Vagina (tissue), 2 donors: ENCODE data around the gene CFP. TPM values are rescaled to one million over a fixed set of nuclear protein-coding genes. Genes with fewer than 3 reads are reported as not detected.

ENCODE experiments used
- DNase-seq, 2 donors: peaks; one replicate each; pipeline ENCODE4 v3.0.0-alpha.2; 2017; ENCODE audit errors: extremely low spot score in 2 of 2
- H3K27ac ChIP-seq: fragments of 200-600 bp; sonication (generic); one replicate; pipeline ENCODE4 v1.5.1; 2019
- H3K27me3 ChIP-seq: fragments of 200-600 bp; sonication (generic); one replicate; pipeline ENCODE4 v1.5.1; 2019
- H3K36me3 ChIP-seq, 2 donors: fragments of 200-600 bp; sonication (generic); one replicate each; pipeline ENCODE4 v1.5.1; 2017 to 2019
- H3K4me1 ChIP-seq: fragments of 200-600 bp; sonication (generic); one replicate; pipeline ENCODE4 v1.5.1; 2019
- H3K4me3 ChIP-seq, 2 donors: fragments of 200-600 bp; sonication (generic); 1 replicate in 1 of 2; 2 replicates in 1 of 2; pipeline ENCODE4 v1.5.1; 2016 to 2019
- H3K9me3 ChIP-seq: fragments of 200-600 bp; sonication (generic); one replicate; pipeline ENCODE4 v1.5.1; 2019
- POLR2A ChIP-seq, 2 donors: fragments of 450-650 bp; IDR thresholded peaks; one replicate each; pipeline ENCODE4 v1.6.1; 2017; ENCODE audit warnings: antibody characterized with exemption in 2 of 2, mild to moderate bottlenecking in 2 of 2, moderate library complexity in 2 of 2
- POLR2AphosphoS5 ChIP-seq, 2 donors: sonication (generic); formaldehyde crosslinking; IDR thresholded peaks; one replicate each; pipeline ENCODE4 v1.9.0; 2017; ENCODE audit warnings: antibody characterized with exemption in 2 of 2, mild to moderate bottlenecking in 2 of 2, low read depth in 1 of 2; ENCODE audit not compliant: insufficient read depth in 1 of 2
- intact Hi-C: fragments of 100-400 bp; cut with DNase I; formaldehyde crosslinking; loops from one replicate; pipeline ENCODE4 v1.15.1; 2023
- total RNA-seq: library from RNA; depleted of rRNA; stranded (reverse); fragments of >200 nt; gene quantifications from one replicate; pipeline ENCODE4 v1.2.3, GENCODE V29; 2016
- TF ChIP-seq, protein P1 (sequence below), 3 experiments: fragments of 450-650 bp in 2 of 3; fragments of 200-600 bp in 1 of 3; sonication (generic) in 1 of 3; IDR thresholded peaks; one replicate each; pipeline ENCODE4 v1.5.1; 2017 to 2019; ENCODE audit warnings: antibody characterized with exemption in 3 of 3, mild to moderate bottlenecking in 2 of 3, moderate library complexity in 2 of 3

Gene CFP
- total RNA-seq, 1 donor from 2014 or later, result 0.74 TPM

DNA sequence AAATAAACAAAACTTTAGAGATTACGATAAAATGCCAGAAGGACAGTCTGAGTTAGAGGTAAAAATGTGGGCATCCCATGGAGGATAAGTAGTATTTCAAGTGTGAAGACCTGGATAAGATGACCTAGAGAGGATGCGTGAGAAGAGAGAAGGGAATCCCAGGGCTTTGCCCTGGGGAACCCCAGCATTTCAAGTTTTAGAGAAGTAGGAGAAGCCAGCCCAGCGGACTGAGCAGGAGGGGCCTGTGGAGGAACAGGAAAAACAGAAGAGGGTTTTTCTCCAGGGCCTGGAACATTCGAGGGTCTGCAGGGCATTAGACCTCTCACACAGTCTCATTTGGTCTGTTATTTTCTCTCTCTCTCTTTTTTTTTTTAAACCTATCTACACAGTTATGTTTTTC is 2.9 kb upstream of the CFP start:
- intact Hi-C loops, result no loop called here
- no peak for DNase-seq
- Histone ChIP-seq H3K36me3 (peaks cover 0 to 9% of the 10 kb centered on the region in 2 donors), H3K4me1 (no peaks in the 10 kb centered on the region), H3K9me3 (no peaks in the 10 kb centered on the region), H3K27me3 (no peaks in the 10 kb centered on the region), H3K4me3 (no peak overlapping the region), H3K27ac (no peak overlapping the region)
- no peak for TF ChIP-seq POLR2AphosphoS5 (IDR thresholded peaks at IDR 0.05; ENCODE audit: insufficient read depth in 1 of 2, low read depth in 1 of 2)
- TF ChIP-seq, protein P1, sequence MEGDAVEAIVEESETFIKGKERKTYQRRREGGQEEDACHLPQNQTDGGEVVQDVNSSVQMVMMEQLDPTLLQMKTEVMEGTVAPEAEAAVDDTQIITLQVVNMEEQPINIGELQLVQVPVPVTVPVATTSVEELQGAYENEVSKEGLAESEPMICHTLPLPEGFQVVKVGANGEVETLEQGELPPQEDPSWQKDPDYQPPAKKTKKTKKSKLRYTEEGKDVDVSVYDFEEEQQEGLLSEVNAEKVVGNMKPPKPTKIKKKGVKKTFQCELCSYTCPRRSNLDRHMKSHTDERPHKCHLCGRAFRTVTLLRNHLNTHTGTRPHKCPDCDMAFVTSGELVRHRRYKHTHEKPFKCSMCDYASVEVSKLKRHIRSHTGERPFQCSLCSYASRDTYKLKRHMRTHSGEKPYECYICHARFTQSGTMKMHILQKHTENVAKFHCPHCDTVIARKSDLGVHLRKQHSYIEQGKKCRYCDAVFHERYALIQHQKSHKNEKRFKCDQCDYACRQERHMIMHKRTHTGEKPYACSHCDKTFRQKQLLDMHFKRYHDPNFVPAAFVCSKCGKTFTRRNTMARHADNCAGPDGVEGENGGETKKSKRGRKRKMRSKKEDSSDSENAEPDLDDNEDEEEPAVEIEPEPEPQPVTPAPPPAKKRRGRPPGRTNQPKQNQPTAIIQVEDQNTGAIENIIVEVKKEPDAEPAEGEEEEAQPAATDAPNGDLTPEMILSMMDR (IDR thresholded peaks at IDR 0.05), result no peak
- no peak for TF ChIP-seq POLR2A (IDR thresholded peaks at IDR 0.05)

DNA sequence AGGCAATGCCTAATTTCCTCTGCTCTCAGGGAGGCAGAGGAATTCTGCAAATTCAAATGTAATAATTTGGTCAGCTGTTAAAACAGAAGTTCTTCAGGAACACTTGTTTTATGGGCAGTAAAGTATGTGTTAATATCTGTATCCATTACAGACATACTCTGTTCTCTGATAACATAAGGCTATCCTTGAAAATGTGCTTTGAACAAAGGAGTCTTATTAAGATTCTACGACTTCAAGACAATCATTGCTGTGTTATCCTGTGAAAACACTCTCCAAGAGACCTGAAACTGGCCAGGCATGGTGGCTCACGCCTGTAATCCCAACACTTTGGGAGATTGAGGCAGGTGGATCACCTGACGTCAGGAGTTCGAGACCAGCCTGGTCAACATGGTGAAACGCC is 1.9 kb upstream of the CFP start:
- TF ChIP-seq, protein P1 (IDR thresholded peaks at IDR 0.05), result no peak
- no peak for TF ChIP-seq POLR2AphosphoS5 (IDR thresholded peaks at IDR 0.05; ENCODE audit: insufficient read depth in 1 of 2, low read depth in 1 of 2)
- no peak for TF ChIP-seq POLR2A (IDR thresholded peaks at IDR 0.05)
- H3K36me3 ChIP-seq, result peaks cover 0 to 8% of the 10 kb centered on the region in 2 donors
- intact Hi-C loops, result no loop called here
- no peaks in the 10 kb centered on the region for H3K4me1 ChIP-seq
- no peak for DNase-seq
- no peak overlapping the region for H3K27ac ChIP-seq
- no peaks in the 10 kb centered on the region for H3K27me3 ChIP-seq
- no peak overlapping the region for H3K4me3 ChIP-seq
- no peaks in the 10 kb centered on the region for H3K9me3 ChIP-seq

DNA sequence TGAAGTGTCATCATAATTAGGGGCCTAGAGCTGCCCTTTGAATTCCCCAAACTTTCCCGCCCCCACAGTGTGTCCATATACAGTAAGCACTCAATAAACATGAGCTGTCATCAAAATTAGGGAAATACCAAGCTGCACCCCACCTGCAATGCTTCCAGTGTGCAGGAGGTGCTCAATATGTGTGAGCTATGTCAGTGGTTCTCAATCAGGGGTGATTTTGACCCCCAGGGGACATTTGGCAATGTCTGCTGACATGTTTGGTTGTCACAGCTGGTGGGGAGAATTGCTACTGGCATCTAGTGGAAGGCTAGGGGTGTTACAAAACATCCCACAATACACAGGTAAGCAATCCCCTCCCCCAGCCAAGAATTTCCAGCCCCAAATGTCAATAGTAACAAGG is 748 bp downstream of the CFP start:
- H3K4me3 ChIP-seq, result no peak overlapping the region
- H3K4me1 ChIP-seq, result no peaks in the 10 kb centered on the region

DNA sequence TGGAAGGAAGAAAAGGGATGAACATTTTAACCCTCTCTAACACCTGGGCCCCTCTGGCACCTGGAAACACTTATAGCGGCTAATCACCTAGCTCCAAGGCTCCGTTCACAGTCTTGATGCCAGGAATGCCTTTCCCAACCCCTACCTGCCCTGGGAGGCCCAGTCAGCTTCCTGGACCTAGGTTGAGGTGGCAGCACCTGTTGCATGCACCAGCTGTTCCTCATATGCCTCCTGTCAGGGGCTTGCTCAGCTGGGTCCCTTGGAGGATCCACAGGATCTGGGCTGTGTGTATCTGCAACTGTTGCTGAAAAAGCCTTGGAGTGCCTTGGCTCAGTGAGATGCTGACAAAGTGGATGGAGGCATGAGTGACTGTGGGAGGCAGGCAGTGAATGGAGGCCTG is 4.4 kb downstream of the CFP start:
- no peaks in the 10 kb centered on the region for H3K36me3 ChIP-seq
- H3K27ac ChIP-seq, result no peak overlapping the region
- no peaks in the 10 kb centered on the region for H3K9me3 ChIP-seq
- H3K27me3 ChIP-seq, result no peaks in the 10 kb centered on the region
- intact Hi-C loops, result no loop called here
- no peak for TF ChIP-seq POLR2A (IDR thresholded peaks at IDR 0.05)
- TF ChIP-seq, protein P1 (IDR thresholded peaks at IDR 0.05), result no peak
- TF ChIP-seq POLR2AphosphoS5 (IDR thresholded peaks at IDR 0.05; ENCODE audit: insufficient read depth in 1 of 2, low read depth in 1 of 2), result no peak
- no peak overlapping the region for H3K4me3 ChIP-seq
- no peak for DNase-seq
- no peaks in the 10 kb centered on the region for H3K4me1 ChIP-seq

More for the DNA sequence above, 748 bp downstream of the CFP start:
- TF ChIP-seq, protein P1 (IDR thresholded peaks at IDR 0.05), result no peak
- no peak for TF ChIP-seq POLR2AphosphoS5 (IDR thresholded peaks at IDR 0.05; ENCODE audit: insufficient read depth in 1 of 2, low read depth in 1 of 2)
- TF ChIP-seq POLR2A (IDR thresholded peaks at IDR 0.05), result no peak
- Histone ChIP-seq H3K27ac (no peak overlapping the region), H3K36me3 (no peaks in the 10 kb centered on the region), H3K27me3 (no peaks in the 10 kb centered on the region), H3K9me3 (no peaks in the 10 kb centered on the region)
- DNase-seq, result no peak
- intact Hi-C loops, result no loop called here

DNA sequence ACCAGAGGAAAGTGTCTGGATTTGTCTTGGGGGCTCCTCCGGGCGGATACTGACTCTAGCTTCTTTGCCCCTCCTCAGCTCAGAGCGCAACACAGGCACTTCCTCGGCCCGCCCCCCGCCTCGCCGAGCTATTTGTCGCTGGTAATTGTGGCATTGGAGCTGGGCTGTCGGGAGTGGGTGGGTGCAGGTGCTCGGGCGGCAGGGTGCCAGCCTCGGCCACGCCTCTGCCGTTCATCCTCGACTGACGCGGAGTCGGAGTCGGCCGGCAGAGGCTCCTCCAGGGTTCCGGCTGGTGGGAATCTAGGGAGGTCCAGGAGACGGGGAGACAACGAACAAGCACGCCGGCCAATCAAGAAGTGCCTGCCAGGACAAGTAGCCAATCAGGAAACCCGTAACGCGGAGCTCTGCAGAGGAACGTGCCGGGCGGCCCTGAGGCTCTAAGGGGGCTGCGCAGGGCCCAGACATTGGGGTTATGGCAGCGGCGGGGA is 6.1 kb downstream of the CFP start:
- intact Hi-C loops, result no loop called here
- no peak for DNase-seq
- no peak overlapping the region for H3K4me3 ChIP-seq
- H3K4me1 ChIP-seq, result peaks cover 4% of the 10 kb centered on the region
- H3K27ac ChIP-seq, result no peak overlapping the region
- TF ChIP-seq POLR2A (IDR thresholded peaks at IDR 0.05), result no peak
- TF ChIP-seq, protein P1 (IDR thresholded peaks at IDR 0.05), result no peak
- TF ChIP-seq POLR2AphosphoS5 (IDR thresholded peaks at IDR 0.05; ENCODE audit: insufficient read depth in 1 of 2, low read depth in 1 of 2), result no peak
- no peaks in the 10 kb centered on the region for H3K36me3 ChIP-seq
- H3K9me3 ChIP-seq, result no peaks in the 10 kb centered on the region
- no peaks in the 10 kb centered on the region for H3K27me3 ChIP-seq
